Right ventricle myocardium inferior (tissue), 1 donor: Measurements from ENCODE around the gene C10orf90. TPM values are rescaled to one million over a fixed set of nuclear protein-coding genes. Genes with fewer than 3 reads are reported as not detected.

ENCODE experiments used
- ATAC-seq: fragments of 200-7000 bp; cut with Tn5 transposase; one replicate; pipeline ENCODE4 v1.9.1; 2020; ENCODE audit warnings: mild to moderate bottlenecking, moderate library complexity
- DNase-seq: peaks from one replicate; pipeline ENCODE4 v3.0.0; 2021; ENCODE audit errors: missing footprints
- intact Hi-C: fragments of 100-400 bp; cut with DNase I; formaldehyde crosslinking; loops from one replicate; pipeline ENCODE4 v1.11.0; 2022
- total RNA-seq: library from RNA; stranded (reverse); fragmentation: NEBNext Ultra II Directional; extraction: Animal tissue kit (Norgen Biotek cat#: 25700); gene quantifications from one replicate; pipeline ENCODE4 v1.2.1, GENCODE V29; 2021
- donor health status: DM: no; HTN: yes; CAD: no; lungs with severe emphysema.

Gene C10orf90
- total RNA-seq, 1 donor from 2014 or later, result not detected

DNA sequence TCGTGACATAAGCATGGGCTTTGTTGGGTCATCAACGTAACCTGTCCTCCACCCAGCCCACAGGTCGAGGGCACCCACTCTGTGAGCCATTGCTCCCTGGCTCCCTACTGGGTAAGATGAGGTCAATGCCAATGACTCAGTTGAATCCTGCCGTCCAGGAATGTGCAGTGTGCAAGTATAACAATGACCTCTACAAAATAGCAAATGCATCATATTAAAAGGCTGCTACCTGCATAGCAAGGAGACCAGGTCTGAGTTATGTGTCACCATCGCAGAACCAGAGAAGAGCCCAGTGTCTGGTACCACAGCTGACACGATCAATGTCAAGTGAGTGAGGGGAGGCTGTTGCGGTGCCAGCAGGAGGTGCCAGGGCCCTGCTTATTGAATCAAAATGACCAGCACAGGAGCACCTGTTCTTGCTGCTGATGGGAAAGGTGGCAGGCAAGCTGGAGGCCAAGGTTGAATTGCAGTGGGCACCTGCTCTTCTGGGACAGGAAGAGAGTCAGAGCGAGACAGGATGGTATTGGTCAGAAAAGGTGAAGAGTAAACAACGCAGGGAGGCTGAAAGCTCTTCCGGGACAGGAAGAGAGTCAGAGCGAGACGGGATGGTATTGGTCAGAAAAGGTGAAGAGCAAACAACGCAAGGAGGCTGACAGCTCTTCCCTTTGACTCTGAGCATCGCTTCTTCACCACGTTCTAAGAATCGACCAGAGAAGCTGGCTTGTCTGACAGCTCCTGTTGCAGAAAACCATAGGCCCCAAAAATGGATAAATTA, 173.5 kb downstream of the C10orf90 start:
- intact Hi-C loops, result no loop called here
- no peak for ATAC-seq
- DNase-seq, result no peak

DNA sequence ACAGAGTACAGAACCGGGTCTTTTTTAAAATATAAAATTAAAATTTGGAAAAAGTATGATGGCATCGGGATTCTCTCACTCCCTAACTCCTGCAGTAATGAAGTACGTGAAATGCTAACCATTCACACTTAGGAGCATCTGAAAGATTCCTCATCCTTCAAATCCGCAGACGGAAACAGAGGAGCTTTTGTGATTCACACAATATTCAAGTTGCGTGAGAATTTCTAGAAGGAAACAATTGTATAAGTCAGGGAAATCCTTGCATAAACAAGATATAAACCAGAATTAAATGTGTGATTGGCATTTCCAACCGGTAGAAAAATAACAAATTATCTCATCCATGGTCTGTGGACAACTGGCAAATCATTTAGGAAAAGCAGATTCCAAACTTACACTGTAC, 179.0 kb downstream of the C10orf90 start:
- no peak for DNase-seq
- intact Hi-C loops, result no loop called here
- ATAC-seq, result no peak

- ATAC-seq, result no peak
- intact Hi-C loops, result no loop called here
- DNase-seq, result no peak
These were observed 189.3 kb downstream of the C10orf90 start for GRCh38 chr10:126481181-126481580.

DNA sequence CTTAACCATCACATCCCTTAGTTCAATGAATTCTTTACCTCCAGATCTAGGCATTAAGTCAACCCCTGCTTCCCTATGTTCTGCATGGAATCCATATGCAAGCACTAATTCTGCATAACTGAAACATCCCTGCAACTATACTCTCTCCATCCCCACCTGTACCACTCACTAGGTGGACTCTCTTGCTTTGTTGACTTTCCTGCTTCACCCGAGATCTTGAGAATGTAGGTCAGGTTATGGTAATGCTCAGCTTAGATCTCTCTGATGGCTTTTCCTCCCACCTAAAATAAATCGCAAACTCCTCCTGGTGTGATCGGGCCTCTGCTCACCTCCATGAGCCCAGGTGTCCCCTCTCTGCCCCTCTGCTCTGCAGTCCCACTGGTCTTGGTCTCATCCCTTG, 189.8 kb downstream of the C10orf90 start:
- DNase-seq (no peak), ATAC-seq (no peak)
- intact Hi-C loops, result no loop called here

DNA sequence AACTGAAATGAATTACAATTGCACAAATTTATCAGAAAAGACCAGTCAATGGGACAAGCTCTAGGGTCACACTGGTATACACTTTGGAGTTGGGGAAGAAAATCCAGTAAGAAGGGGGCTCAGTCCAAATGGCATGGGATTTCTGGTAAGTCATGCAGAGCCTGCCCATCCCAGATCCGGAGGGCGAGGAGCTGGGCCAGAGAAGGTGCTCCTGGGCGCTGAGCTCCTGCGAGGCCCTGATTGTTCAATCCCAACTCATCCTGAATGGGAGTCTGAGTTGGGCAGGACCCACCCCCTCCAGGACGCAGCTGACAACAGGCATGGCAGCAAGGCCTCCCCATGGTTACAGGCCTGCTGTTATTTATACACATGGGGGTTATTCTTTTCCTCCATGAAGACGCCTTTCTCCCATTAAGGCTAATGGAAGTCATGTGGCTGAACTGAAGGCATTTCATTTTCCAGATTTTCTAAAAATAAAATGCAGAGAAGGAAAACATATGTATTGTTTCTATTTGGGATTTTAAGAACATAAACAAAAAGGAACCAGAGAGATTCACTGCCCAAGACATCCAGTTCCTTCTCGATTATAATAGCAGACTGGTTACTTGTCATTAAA, 191.1 kb downstream of the C10orf90 start:
- DNase-seq (no peak), ATAC-seq (no peak)
- intact Hi-C loops, result no loop called here

DNA sequence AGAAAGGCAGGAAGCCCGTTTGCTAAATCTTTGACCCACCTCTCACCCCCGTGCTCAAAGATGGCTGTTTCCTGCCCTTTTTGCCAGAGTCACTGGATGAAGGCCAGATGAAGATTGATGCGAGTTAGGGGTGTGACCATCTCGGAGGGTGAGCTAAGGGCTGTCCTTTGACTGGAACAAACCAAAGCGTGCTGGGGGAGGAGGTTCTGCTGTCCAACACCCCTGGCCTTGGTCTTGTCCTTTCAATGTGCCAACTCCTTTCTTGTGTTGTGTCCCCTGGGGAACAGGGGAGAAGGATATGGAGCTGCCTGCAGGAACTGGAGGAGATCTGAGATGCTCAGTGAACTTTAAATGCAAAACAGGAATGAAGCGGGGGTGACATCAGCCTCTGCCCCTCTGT, 191.9 kb downstream of the C10orf90 start:
- no peak for ATAC-seq
- DNase-seq, result no peak
- intact Hi-C loops, result no loop called here

DNA sequence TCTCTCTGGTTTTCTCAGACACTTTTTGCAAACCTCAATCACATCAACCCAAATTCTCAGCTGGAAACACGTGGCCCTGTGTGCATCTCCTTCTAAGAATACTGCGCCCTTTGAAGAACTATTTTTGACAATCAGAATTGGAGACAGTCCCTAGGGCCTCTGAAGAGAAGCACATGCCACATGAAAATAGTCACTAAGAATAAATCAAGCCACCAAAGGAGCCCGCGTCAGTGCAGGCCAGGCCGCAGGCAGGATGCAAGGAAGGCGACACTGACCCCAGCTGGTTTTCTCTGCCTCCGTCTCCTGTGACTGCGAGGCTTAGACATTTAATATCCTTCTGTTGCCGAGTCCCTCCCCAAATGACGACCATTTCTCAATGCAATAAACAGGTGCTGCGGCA, 194.2 kb downstream of the C10orf90 start:
- intact Hi-C loops, result no loop called here
- DNase-seq (no peak), ATAC-seq (no peak)

DNA sequence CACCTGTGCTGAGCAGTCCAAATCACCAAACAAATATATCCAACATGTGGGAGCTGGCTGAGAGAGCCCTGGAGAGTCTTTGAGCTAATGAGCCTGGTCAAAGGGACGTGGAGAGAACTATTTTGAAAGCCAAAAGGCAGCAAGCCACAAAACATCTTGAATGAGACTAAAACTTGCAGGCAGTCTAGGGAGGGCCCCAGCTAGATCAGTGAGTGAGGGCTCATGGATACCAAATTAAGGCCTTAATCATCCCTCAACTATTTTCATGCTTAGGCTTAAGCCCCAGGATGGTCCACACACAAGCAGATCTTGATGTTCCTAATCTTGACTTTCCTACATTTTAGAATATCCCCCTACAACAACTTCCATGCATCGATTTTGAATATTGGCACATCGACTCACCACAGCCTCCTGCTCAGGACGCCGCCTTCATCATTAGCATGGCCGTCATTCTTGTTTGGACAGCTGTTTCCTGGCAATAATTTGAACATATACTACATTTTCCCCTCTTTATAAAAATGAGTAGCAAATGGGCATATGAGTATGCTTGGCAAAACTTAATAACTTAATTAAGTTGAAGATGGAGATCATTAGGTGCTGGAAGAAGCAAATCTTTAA, 195.3 kb downstream of the C10orf90 start:
- intact Hi-C loops, result no loop called here
- DNase-seq (no peak), ATAC-seq (no peak)

DNA sequence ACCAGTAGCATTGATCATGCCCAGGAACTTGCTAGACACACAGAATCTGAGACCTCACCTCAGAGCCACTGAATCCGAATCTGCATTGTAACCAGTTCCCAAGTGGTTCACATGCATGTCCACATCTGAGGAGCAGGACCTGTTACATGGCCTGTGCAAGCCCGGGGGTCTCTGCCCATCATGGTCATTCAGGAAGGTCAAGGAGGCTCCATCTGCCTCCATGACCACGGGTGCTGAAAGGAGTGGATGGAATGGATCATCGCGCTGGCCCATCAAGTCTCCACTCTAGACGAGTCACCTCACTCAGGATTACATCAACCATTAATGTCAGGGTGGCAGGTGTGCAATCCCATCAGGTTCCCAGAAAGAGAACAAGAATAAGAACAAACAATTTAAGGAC, 196.5 kb downstream of the C10orf90 start:
- DNase-seq (no peak), ATAC-seq (no peak)
- intact Hi-C loops, result no loop called here

DNA sequence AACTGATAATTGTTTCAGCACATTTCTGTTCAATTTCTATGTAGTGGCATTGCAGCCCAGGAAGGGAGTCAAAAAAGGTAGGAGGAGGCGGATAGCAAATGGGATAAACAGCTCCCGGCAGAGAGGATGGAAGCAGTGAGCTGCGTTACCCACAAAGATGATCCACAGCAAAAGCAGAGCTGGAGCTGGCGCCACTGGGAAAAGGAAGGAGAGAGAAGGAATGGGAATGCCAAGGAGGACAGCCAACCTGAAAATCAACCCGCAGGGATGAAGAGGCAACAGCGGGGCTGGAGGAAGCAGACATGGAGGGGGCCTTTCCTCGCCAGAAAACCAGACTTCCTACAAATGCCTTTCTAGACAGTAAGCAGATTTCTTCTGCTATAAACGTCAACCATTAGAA, 199.5 kb downstream of the C10orf90 start:
- ATAC-seq (no peak), DNase-seq (no peak)
- intact Hi-C loops, result no loop called here

DNA sequence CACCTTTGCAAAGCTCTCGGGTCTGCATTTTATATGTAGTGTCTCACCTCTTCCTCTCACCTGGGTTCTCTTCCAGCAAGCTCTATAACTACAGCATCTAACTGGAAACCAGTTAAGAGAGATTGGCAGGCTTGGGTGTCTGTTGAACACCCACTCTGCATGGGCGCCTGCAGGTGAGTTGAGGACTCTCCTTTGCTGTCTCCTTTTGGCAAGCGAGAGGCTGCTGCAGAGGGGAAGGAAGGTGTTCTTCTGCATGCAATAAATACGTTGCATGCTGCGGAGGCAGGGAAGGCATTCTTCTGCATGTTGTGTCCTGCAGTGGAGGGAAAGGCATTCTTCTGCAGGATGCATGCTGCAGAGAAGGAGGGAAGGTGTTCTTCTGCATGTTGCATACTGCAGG, 200.8 kb downstream of the C10orf90 start:
- intact Hi-C loops, result no loop called here
- ATAC-seq, result no peak
- DNase-seq, result no peak

- intact Hi-C loops, result no loop called here
- ATAC-seq, result no peak
These were observed 201.4 kb downstream of the C10orf90 start for GRCh38 chr10:126468876-126469643.

GRCh38 chr10:126468467-126468866, 202.0 kb downstream of the C10orf90 start:
- intact Hi-C loops, result no loop called here
- DNase-seq (no peak), ATAC-seq (no peak)

More at GRCh38 chr10:126468876-126469643, 201.4 kb downstream of the C10orf90 start:
- DNase-seq, result no peak

GRCh38 chr10:126465771-126466170, 204.7 kb downstream of the C10orf90 start:
- intact Hi-C loops, result no loop called here
- ATAC-seq (no peak), DNase-seq (no peak)

DNA sequence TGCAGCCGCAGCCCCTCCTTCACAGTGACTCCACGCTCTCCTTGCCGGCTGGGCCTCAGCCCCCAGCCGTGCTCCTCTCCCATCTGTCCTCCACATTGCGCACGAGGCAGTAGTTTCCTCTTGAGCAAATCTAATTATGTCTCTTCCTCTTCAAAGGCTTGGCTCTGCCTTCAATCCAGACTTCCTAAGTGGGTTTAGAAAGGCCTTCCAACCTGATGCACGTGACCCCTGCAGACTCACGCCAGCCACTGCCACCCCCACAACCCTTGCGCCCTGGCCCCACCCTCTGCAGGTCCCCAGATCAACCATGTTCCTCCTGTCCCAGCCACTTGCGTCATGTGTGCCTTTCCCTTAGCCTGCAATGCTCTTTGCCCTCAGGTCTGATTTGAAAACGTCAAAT, 207.2 kb downstream of the C10orf90 start:
- ATAC-seq, result no peak
- no peak for DNase-seq
- intact Hi-C loops, result no loop called here

GRCh38 chr10:126461289-126461940, 209.1 kb downstream of the C10orf90 start:
- intact Hi-C loops, result no loop called here
- no peak for ATAC-seq
- no peak for DNase-seq

DNA sequence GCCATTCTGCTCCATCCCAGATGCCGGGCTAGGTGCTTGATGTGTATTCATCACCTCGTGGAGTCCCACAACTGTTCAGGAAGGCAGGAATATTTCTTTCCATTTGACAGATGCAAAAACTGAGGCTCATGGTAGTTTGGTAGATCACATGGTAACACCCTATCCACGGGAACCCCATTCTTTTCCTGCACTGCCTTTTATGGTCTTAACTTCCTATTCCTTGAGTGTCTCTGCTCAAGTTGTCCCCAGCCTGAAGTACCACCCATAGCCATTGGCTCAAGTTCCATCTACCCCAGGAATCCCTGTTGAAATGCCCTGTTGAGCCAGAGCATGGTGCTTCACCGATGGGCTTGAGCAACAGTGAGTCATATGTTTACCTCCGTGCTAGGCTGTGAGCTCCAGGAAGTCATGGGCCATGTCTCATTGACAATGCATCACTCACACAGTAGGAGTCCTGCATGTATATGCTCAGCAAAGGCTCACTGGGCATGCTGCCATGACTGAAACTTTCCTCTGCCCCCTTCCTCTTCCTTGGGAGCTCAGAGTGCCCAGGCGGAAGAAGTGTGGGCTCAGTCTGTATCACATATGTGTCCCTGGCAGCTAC, 210.5 kb downstream of the C10orf90 start:
- no peak for ATAC-seq
- intact Hi-C loops, result no loop called here
- DNase-seq, result no peak

- DNase-seq (no peak), ATAC-seq (no peak)
- intact Hi-C loops, result no loop called here
These were observed 211.3 kb downstream of the C10orf90 start for GRCh38 chr10:126459032-126459831.
